ENCODE results near the gene HBA1. TPM values are rescaled to one million over a fixed set of nuclear protein-coding genes. Genes with fewer than 3 reads are reported as not detected.

The HBA1 gene
- total RNA-seq, 1 donor from 2014 or later = not detected

GRCh38 chr16:191831-192230 lies 15.4 kb downstream of the HBA1 start:
- Mint-ChIP-seq H3K27ac (peak overlapping the region; percentile 71), H3K9me3 (ENCODE audit: low read depth) (no peaks in the 10 kb centered on the region), H3K36me3 (ENCODE audit: insufficient read depth) (peaks cover 35% of the 10 kb centered on the region), H3K4me1 (ENCODE audit: low read depth) (no peaks in the 10 kb centered on the region), H3K27me3 (no peaks in the 10 kb centered on the region), H3K4me3 (ENCODE audit: low read depth) (no peak overlapping the region)
- no peak for DNase-seq (ENCODE audit: low spot score, unreplicated experiment)
- TF ChIP-seq CTCF (IDR thresholded peaks at IDR 0.05; ENCODE audit: unreplicated experiment) = no peak

- Mint-ChIP-seq H3K4me1 (ENCODE audit: low read depth) (no peaks in the 10 kb centered on the region), H3K27me3 (no peaks in the 10 kb centered on the region), H3K36me3 (ENCODE audit: insufficient read depth) (peaks cover 36% of the 10 kb centered on the region), H3K4me3 (ENCODE audit: low read depth) (no peak overlapping the region), H3K27ac (peak overlapping the region; percentile 77), H3K9me3 (ENCODE audit: low read depth) (no peaks in the 10 kb centered on the region)
- no peak for TF ChIP-seq CTCF (IDR thresholded peaks at IDR 0.05; ENCODE audit: unreplicated experiment)
- no peak for DNase-seq (ENCODE audit: low spot score, unreplicated experiment)
Observed at GRCh38 chr16:192686-193085, 16.2 kb downstream of the HBA1 start.

- no peak for DNase-seq (ENCODE audit: low spot score, unreplicated experiment)
- Mint-ChIP-seq H3K27ac (no peak overlapping the region), H3K9me3 (ENCODE audit: low read depth) (no peaks in the 10 kb centered on the region), H3K4me1 (ENCODE audit: low read depth) (no peaks in the 10 kb centered on the region), H3K36me3 (ENCODE audit: insufficient read depth) (peaks cover 37% of the 10 kb centered on the region), H3K4me3 (ENCODE audit: low read depth) (no peak overlapping the region), H3K27me3 (no peaks in the 10 kb centered on the region)
- no peak for TF ChIP-seq CTCF (IDR thresholded peaks at IDR 0.05; ENCODE audit: unreplicated experiment)
Observed at GRCh38 chr16:193441-193840, 17.0 kb downstream of the HBA1 start.

- H3K4me1 Mint-ChIP-seq (ENCODE audit: low read depth) = no peaks in the 10 kb centered on the region
- DNase-seq (ENCODE audit: low spot score, unreplicated experiment) = no peak
- TF ChIP-seq CTCF (IDR thresholded peaks at IDR 0.05; ENCODE audit: unreplicated experiment) = no peak
- H3K27me3 Mint-ChIP-seq = no peaks in the 10 kb centered on the region
- H3K9me3 Mint-ChIP-seq (ENCODE audit: low read depth) = no peaks in the 10 kb centered on the region
- H3K4me3 Mint-ChIP-seq (ENCODE audit: low read depth) = no peak overlapping the region
- H3K27ac Mint-ChIP-seq = no peak overlapping the region
- peaks cover 34% of the 10 kb centered on the region for H3K36me3 Mint-ChIP-seq (ENCODE audit: insufficient read depth)
Observed at GRCh38 chr16:194516-194915, 18.0 kb downstream of the HBA1 start.

- H3K27ac Mint-ChIP-seq = no peak overlapping the region
- H3K9me3 Mint-ChIP-seq (ENCODE audit: low read depth) = no peaks in the 10 kb centered on the region
- no peaks in the 10 kb centered on the region for H3K4me1 Mint-ChIP-seq (ENCODE audit: low read depth)
- no peak overlapping the region for H3K4me3 Mint-ChIP-seq (ENCODE audit: low read depth)
- no peaks in the 10 kb centered on the region for H3K27me3 Mint-ChIP-seq
- H3K36me3 Mint-ChIP-seq (ENCODE audit: insufficient read depth) = peaks cover 21% of the 10 kb centered on the region
- TF ChIP-seq CTCF (IDR thresholded peaks at IDR 0.05; ENCODE audit: unreplicated experiment) = no peak
- DNase-seq (ENCODE audit: low spot score, unreplicated experiment) = no peak
Observed at GRCh38 chr16:200388-200787, 23.9 kb downstream of the HBA1 start.

Data from progenitor cell of endocrine pancreas (in vitro differentiated cells).